NOMO-1 (cell line): Measurements from ENCODE around the gene NR3C1.

Source experiments
- DNase-seq, 2 experiments: peaks; one replicate each; lab custom pipeline; 2025; ENCODE audit not compliant: unreplicated experiment in 2 of 2; lab: John Stamatoyannopoulos, UW

Gene NR3C1

GRCh38 chr5:143267186-143267585 lies 136.3 kb downstream of the NR3C1 start:
- DNase-seq: no peak

- DNase-seq: no peak
These were observed 137.5 kb downstream of the NR3C1 start for GRCh38 chr5:143265995-143266394.

- no peak for DNase-seq
These were observed 140.1 kb downstream of the NR3C1 start for GRCh38 chr5:143263272-143263810.

GRCh38 chr5:143262393-143263174 lies 140.9 kb downstream of the NR3C1 start:
- DNase-seq: no peak

GRCh38 chr5:143261748-143262392 lies 141.6 kb downstream of the NR3C1 start:
- DNase-seq: peak; percentile 10 to 82

GRCh38 chr5:143259254-143259605 lies 144.3 kb downstream of the NR3C1 start:
- no peak for DNase-seq

- no peak for DNase-seq
These were observed 144.8 kb downstream of the NR3C1 start for GRCh38 chr5:143258559-143259253.

- DNase-seq: no peak
These were observed 148.7 kb downstream of the NR3C1 start for GRCh38 chr5:143254819-143255218.

GRCh38 chr5:143251946-143252345 lies 151.5 kb downstream of the NR3C1 start:
- DNase-seq: no peak

GRCh38 chr5:143251190-143251589 lies 152.3 kb downstream of the NR3C1 start:
- DNase-seq: no peak

GRCh38 chr5:143249851-143250250 lies 153.6 kb downstream of the NR3C1 start:
- no peak for DNase-seq

- DNase-seq: peak in 1 of 2 experiments; percentile 28
These were observed 154.5 kb downstream of the NR3C1 start for GRCh38 chr5:143248822-143249579.

- no peak for DNase-seq
These were observed 155.1 kb downstream of the NR3C1 start for GRCh38 chr5:143248391-143248790.

GRCh38 chr5:143247134-143247815 lies 156.2 kb downstream of the NR3C1 start:
- no peak for DNase-seq

GRCh38 chr5:143245929-143246561 lies 157.4 kb downstream of the NR3C1 start:
- DNase-seq: no peak

- no peak for DNase-seq
These were observed 158.5 kb downstream of the NR3C1 start for GRCh38 chr5:143244990-143245389.

- no peak for DNase-seq
These were observed 159.3 kb downstream of the NR3C1 start for GRCh38 chr5:143244000-143244736.

GRCh38 chr5:143243103-143243502 lies 160.4 kb downstream of the NR3C1 start:
- DNase-seq: no peak

- DNase-seq: no peak
These were observed 161.6 kb downstream of the NR3C1 start for GRCh38 chr5:143241892-143242291.
